ENCODE measurements around the gene DSG3.

DSG3 gene

DNA sequence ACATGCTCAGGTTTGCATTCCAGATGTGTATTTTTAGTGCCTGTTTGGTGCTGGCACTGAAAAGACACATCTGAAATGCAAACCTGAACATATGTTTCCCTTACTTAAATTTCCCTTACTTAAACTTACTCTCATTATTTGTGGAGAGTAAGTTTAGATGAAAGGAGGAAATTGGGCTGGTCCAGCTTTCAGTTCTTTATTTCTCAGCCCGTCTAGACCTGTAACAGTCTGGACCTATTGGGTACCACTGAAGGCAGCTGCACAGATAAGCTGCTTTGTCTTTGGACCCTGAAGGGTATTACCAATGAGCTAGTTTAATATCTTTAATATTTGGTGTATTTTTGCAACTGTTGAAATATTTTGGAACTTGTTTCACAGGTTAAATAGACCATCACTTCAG lies 17.0 kb upstream of the DSG3 start:
- DNase-seq: no peak

DNA sequence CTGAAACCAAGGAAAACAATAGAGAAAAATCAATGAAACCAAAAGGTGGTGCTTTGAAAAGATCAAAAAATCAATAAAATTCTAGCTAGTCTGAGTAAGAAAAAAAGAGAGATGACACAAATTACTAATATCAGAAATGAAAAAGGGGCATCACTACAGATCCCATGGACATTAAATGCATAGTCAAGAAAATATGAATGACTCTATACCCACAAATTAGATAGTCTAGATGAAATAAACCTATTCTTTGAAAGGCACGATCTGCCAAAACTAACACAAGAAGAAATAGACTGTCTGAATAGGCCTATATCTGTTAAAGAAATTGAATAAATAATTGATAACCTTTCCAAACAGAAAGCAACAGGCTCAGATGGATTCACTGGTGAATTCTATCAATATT lies 15.2 kb upstream of the DSG3 start:
- DNase-seq: no peak

DNA sequence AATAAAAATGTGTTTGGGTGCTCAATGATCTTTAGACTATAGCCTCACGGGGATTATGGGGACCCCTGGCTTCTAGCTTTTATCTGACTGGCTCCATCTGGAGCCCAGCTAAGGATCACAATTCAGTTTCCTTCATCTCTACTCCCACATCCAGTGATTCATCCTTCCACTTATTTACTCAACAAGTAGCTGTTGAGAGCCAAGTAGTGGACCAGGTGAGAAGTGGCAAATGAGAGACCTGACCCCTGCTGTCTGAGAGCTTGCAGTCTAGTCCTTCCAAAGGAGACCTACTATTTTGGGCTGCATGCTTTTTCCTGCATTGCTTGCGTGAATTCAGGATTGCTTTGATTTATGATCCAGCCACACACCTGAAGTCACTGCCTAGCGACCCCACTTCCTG lies 10.7 kb upstream of the DSG3 start:
- no peak for DNase-seq

DNA sequence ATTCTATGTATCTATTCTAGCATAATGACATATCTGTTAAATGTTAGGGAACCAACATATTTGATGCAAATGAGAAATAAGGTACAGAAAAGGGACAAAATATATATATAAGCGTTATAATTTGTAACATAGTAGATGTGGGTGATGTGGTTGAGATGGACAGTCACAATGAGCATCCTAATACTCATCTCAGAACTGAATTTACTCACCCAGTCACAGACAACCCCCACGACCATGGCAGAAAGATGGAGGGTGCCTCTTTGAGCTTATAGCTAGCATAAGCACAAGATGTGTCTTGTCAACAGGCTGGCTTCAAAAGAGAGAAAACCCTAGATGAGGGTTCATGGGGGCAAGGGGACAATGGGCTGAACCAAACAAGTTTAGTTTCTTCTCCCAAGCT lies 9.1 kb upstream of the DSG3 start:
- DNase-seq: no peak

DNA sequence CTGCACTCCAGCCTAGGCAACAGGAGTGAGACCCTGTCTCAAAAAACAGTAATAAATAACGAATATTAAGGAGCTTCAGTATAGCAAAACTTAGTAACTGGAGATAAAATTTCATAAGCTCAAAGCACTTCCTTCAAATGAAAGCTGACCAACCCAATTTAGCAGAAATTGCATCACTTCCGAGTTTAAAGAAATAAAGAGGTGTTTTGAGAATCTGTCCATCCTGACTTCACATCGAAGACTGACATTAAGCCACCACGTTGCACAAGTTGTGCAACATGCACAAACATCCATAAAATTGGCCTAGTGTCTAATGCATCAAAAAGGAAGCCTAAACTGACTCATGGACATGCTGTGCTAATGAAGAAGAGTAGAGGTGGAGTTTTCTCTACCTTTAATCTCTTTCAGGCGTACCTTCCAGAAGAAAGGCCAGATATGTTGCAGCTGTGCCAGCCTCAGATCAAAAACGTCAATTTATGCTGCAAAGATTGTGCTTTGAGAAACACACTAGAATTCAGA lies 7.7 kb upstream of the DSG3 start:
- DNase-seq: peak in 1 of 3 donors; percentile 7

DNA sequence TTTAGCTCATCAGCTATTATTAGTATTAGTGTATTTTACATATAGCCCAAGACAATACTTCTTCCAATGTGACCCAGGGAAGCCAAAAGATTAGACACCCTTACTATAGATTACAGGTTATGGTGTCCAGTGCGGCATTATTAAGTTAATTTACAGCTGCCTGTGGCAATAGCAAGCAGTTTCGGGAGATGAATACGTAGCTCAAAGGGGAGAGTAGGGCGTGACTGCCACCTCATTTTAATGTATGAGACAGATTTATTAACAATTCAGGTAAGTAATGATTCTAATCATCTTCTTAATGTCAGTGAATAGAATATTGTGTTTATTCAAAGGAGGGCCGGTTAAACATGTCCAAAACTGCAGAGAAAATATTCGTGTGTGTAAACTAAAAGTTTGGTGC lies 6.8 kb upstream of the DSG3 start:
- DNase-seq: no peak

DNA sequence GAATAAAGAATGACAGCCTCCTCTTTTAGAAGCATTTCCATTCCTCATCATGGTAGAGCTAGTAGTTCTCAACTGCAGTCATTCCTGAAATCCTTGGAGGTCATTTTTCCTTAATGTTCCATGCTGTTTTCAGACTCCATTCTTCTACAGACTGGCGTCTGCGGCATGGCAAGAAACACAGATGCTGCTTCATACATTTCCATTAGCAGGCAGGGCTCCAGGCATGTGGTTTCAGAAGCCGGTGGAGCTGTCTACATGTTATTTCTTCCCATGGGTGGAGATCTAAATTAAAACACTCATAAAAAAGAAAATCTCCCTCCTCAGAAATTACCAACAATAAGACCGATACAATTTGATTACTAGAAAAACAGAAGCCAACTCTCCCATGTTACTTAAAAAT lies 6.0 kb upstream of the DSG3 start:
- no peak for DNase-seq

DNA sequence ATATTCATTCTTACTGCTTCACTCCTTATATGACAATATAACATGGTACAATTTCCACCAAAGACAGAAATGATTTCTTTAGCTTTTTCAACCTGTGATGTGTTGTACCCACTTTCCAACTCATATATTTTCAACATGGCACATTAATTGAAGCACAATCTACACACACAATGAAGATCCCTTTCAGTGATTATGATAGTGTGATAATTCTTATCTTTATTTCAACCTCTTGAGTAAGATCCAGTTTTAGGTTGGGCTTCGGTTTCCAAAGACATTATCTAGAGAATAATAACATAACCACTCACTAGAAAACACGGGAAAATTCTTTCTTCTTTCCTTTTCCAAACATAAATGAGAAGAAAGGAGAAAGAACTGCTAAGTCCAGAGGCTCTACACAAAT lies 3.4 kb upstream of the DSG3 start:
- DNase-seq: no peak

DNA sequence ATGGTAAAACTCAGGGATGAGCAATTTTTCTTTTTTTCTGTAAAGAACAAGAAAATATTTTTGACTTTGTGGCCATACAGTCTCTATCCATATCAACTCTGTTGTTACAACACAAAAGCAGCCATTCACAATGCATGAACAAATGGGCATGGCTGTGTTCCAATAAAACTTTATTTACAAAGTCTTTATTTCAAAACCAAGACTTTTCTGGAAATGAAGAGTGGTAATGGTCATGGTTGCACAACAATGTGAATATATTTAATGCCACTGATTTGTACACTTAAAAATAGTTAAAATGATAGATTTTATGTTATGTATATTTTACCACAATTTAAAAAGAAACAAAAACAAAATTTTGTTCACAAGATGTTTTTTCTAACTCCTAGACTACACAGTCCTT lies 1.6 kb upstream of the DSG3 start:
- no peak for DNase-seq

DNA sequence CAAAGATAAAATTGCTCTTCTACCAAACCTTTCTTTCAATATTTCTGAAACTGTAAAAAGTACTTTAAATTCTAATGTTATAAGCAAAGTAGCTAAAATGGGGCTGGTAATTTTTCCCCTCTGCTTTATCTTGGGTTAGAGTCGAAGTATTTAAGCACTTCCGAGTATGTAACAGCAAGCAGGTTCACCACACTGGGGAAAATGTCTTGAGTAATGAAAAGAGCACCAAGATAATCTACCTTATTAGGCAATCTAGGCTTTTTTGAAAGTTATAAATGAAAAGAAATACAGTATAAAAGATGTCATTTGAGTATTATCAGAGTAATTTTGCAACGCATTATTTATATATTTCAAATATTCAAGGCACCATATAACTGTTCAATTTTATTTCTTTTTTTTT lies 687 bp upstream of the DSG3 start:
- no peak for DNase-seq

DNA sequence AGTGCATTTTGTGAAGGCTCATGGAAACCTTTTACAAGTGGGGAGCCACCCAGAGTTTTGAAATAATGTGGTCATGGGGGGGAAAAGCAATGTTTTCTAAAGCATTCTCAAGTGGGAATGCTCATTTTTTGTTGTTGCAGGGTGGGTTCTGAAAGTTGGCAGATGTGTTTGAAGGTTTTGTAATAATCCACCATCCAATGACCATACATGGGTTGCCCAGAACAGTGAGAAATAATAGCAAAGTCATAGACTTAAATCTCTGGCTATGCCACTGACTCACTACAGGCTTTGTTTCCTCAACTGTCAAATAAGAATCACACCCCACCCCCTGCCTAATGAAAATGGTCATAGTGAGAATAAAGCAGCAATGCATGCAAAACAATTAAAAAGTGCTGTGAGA lies 2.9 kb downstream of the DSG3 start:
- DNase-seq: no peak

DNA sequence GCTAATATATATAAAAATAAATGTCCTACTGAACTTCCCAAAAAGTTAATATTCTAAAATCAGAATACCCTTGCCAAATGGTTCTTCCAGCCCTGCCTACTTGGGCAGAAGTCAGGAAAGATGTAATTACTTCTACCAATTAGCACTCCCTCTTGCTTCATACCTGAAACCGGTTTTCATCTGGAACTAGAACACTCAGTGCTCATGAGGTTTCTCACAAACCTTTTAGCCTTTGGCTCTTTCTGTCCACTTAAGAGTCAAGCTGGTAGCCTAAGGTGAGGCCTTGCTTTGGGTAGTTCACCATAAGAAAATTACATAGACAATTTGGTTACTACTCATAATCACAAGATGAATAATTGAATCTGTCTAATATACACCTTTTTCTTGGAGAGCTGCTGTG lies 4.1 kb downstream of the DSG3 start:
- DNase-seq: no peak

DNA sequence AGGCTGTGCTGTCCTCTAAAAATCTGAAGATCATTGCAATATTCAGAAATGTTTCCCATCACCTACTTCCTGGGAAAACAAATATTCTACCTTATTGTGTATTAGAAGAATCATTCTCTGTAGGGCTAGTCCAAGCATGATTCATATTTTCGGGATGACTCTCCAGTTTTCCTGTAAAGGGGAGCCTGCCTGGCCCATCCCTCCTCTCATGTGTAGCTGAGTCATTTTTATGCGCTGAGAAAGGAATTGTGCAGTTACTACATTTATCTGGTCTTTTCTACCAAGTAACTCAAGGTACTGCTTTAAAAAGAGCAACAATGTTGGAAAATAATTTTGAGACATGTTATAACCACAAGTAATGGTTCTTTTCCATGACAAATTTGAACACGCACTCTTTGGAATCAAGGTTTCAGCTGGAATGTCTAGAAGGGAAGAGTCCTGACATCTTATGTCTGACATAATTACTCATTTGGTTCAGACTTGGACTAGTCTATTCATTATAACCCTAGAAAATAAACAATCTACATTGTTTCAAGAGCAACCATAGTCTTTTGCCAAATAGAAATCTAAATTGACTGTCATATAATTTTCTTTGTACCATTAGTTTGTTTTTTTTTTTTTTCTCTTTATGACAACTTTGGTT lies 6.6 kb downstream of the DSG3 start:
- no peak for DNase-seq

DNA sequence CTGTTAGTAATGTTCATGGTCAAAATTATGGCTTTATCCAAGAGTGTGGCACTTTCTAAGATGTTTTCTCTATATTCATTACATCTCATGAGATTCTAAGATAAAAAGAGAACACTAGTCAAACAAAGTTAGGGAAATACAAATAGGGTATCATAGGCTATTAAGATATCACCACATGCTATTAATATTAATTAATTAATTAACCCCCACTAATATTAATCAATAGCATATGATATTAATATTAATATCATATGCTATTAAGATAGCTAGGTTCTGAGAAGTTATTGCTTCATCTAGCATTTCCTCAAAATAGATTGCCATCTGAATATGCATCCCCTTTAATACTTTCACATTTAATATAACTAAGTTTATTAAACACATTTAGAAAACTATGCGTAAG lies 22.1 kb downstream of the DSG3 start:
- DNase-seq: no peak

DNA sequence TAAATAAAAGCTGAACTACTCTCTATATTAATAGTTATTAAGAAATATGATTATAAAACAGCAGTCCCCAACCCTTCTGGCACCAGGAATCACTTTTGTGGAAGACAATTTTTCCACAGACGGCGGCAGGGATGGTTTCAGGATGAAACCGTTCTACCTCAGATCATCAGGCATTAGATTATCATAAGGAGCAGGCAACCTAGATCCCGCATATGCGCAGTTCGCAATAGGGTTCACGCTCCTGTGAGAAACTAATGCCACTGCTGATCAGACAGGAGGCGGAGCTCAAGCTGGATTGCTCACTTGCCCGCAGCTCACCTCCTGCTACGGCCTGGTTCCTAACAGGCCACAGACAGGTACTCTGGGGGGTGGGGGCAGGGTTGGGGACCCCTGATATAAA lies 31.1 kb downstream of the DSG3 start:
- DNase-seq: no peak

DNA sequence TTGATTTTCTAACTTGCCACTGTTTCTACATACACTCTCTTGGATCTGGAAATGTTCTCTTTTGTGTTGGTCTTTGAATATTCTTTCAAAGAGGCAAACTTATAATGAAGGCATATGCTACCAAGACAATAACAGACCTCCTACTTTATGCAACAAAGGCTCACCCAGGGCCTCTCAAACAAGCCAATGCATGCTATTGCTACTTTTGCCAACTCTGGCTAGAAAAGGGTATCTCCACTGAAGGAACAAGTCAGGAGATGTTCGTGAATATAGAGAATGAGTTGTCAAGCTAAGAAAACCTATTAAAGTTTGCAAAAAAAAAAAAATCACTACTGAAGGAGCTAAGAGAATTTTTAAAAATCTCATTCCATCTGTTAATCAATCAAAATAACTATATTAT lies 34.5 kb downstream of the DSG3 start:
- no peak for DNase-seq

DNA sequence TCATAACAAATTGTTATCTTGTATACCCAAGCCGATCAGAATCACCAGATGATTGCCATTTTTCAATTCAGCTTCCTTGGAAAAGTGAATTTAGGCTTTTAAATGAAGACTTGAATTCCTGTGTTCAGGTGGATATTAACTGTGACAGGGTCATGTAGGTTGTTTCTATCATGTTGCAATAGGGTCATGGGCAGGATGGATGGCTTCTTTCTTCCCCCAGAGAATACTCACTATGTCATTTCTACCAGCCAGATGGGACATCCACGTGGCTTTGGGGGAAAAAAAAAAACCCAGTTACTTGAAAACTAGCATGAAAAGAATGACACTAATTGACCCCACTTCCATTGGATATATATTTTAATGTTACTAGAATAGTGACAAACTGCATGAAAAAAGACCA lies 35.9 kb downstream of the DSG3 start:
- DNase-seq: no peak

DNA sequence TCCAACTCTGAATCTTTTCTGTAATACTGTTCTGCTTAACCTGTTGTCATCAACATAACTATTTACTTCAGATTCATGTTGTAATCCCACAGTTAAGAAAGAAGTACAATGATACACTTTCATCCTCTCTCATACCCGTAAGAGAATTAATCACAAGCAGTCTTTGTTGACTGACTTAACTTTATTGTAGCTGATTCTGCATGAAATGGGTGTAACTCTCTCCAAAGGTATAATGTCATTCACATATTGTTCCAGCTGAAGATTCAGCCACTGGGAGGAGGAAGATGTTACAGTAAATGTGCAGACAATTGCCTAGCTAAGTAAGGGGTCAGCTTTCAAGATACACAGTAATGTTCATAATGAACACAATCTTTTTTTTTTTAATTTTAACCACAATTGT lies 36.9 kb downstream of the DSG3 start:
- DNase-seq: no peak

DNA sequence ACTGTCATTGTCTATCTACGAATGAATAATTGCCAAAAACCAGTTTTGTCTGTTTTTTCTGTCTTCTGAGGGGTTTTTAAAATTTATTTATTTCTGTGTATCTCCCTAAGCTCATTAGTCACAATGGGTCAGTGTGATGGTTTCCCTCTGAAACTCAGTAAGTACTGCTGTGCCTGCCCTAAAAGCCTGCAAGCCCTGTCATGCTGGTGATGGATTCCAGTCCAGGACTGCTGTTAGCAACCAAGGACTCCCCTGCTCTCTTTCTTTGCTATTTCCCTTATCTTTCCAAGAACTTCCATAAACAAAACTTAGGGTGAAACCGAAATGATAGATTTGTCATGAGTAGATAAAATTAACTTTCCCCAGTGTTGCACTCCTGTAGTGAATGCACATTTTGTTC lies 38.6 kb downstream of the DSG3 start:
- no peak for DNase-seq

DNA sequence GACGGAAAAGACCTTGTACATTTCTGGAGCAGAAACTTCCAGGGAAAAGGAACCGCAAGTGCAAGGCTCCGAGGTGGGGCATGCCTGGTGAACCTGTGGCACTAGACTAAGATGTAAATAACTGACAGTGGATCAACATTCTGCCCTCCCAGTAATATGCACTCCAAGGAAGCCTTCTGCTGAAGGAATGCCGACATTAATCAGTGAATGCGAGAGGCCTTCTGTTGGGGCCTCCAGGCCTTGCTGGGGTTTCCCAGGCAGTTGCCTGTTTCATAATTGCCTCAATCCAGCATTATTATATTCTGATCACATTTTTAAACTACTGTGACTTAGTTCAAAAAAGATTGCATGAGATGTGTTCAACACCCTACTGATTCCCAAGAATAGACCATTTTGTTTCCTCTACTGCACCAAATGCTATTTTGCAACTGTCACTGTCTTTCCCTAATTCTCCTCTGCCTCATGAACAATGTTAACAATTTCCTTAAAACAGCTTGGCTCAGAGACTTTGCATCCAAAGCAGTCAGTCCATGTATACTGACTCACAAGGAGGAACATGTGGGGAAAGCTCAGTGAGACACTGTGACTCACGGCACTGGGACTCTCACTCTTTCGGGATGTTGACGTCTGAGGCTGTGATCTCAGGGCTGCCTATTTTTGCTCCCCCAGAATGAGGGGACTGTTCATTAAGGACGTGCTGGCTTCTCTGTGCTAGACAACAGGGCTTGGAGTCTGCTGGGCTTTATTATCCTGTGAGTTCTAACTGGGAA lies 39.9 kb downstream of the DSG3 start:
- peak; percentile 12 to 32 (median 16) for DNase-seq

DNA sequence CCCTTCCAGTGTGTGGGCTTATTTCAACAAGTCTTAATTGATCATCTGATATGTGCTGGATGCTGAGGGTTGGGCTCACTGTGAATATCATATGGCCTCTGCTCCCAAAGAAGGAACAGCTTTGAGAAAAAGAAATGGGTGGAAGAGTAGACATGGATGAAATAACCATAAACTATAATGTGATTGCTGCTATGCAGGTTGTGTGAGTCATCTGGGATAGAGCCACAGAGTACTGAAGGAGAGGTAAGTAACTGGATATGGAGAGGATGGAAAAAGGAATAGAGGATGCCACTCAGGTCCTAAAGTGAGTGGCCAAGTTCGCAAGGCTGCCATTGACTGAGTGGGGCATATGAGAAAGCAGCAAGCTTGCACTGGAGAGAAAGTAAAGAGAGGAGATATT lies 41.8 kb downstream of the DSG3 start:
- DNase-seq: no peak

DNA sequence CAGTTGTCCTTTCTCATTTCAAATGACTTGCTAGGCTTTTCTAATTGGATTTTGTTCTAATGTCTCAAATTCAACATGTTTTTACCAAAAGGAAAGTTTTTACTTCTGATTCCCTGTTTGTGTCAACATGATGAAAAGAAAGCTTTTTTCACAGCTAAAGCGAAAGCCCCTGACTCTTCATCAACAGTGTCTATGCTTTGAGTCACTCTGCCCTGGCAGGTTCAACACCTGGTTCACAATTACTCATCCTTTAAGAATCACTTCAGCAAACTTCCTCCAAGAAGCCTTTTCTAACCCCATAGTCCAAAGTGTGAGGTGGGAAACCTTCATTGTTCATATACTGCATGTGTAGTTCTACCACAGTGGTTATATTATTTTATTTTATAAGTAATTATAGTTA lies 42.8 kb downstream of the DSG3 start:
- no peak for DNase-seq

DNA sequence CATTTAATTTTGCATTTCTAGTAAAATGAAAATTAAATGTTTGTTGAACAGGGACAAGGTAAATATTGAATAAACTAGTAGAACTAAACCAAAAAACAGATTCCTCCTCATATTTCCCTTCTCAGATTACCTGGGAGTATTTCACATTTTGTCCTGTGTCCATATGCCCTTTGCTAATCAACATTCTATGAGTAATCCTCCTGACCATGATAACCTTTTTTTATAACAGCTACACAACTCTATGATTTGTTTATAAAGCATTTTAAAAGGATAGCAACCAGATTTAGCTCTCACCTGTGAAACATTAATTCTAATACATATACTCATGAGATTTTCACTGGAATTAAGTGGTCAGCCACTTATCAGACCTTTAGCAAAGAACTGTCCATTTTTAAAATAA lies 43.3 kb downstream of the DSG3 start:
- DNase-seq: no peak

DNA sequence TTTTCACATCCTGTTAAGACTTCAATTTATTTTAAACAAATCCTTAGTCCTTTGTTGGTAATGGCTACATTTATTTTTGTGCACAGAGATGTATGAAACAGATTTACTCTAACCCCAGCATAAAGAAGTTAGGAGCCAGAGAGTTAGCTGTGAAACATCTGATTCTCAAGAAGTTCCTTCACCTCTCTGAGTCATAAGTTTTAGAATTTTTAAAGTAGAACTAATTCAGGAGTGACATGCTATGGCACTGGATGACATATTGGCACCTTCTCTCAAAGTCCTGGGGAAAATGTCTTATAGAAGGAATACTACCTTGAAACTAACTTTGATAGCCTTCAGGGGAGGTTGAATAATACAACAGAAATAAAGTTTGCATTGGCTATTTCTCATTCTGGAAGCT lies 44.0 kb downstream of the DSG3 start:
- no peak for DNase-seq

DNA sequence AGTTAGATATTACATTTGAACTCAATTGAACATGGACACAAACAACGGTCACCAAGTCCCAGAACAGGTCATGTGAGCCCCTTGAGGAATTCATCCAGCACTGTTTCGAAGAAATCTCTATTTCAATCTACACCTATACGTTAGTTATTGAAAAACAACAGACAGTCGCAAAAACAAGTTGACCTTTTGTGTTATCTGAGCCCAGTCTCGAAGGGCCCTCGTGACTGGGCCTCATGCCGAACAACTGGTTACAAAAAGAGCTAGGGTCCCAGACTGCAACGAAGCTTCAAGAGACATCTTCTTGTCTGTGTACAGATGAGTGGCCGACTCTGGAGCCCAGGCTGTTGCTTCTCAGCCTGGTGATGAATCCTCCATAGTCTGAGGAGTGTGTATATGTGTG lies 45.1 kb downstream of the DSG3 start:
- no peak for DNase-seq
